OCI-LY1 (cell line): ENCODE data around the gene AKR7A3.
"Not testable (repeated sequence)": the region's sequence is repeated elsewhere in the genome, so short reads cannot be mapped to it uniquely, and the experiment has no call there.

Experiments used
- H2AFZ ChIP-seq: fragments of 200-600 bp; sonication (generic), shearing (Covaris generic); 2 replicates; pipeline ENCODE4 v1.6.0; 2014; ENCODE audit warnings: antibody characterized with exemption, mild to moderate bottlenecking, low read length
- H3F3A ChIP-seq: fragments of 200-600 bp; sonication (generic), shearing (Covaris generic); 2 replicates; pipeline ENCODE4 v1.6.0; 2014; ENCODE audit warnings: mild to moderate bottlenecking, antibody characterized with exemption, low read length, moderate library complexity; ENCODE audit not compliant: insufficient read depth
- H3K27ac ChIP-seq: fragments of 200-600 bp; sonication (generic); 2 replicates; pipeline ENCODE4 v1.5.1; 2014; ENCODE audit warnings: low read length, mixed run types, mild to moderate bottlenecking, low read depth; ENCODE audit not compliant: poor library complexity, severe bottlenecking
- H3K27me3 ChIP-seq: fragments of 200-600 bp; sonication (generic); 2 replicates; pipeline ENCODE4 v1.6.0; 2014; ENCODE audit warnings: antibody characterized with exemption, mild to moderate bottlenecking, low read length, moderate library complexity; ENCODE audit not compliant: insufficient read depth
- H3K36me3 ChIP-seq: fragments of 200-600 bp; sonication (generic); 2 replicates; pipeline ENCODE4 v1.6.1; 2014; ENCODE audit warnings: mild to moderate bottlenecking, antibody characterized with exemption, low read length, moderate library complexity, mixed read lengths; ENCODE audit not compliant: insufficient read depth
- H3K4me1 ChIP-seq: fragments of 200-600 bp; sonication (generic); 2 replicates; pipeline ENCODE4 v1.5.1; 2014; ENCODE audit warnings: mild to moderate bottlenecking, low read length, moderate library complexity; ENCODE audit not compliant: insufficient read depth, severe bottlenecking
- H3K4me2 ChIP-seq: fragments of 200-600 bp; sonication (generic), shearing (Covaris generic); 2 replicates; pipeline ENCODE4 v1.6.1; 2014; ENCODE audit warnings: low read length
- H3K4me3 ChIP-seq: fragments of 200-600 bp; sonication (generic); 2 replicates; pipeline ENCODE4 v1.5.1; 2014; ENCODE audit warnings: low read length, low read depth, mild to moderate bottlenecking, mixed read lengths; ENCODE audit not compliant: poor library complexity, severe bottlenecking
- H3K79me2 ChIP-seq: fragments of 200-600 bp; shearing (Covaris generic); 2 replicates; pipeline ENCODE4 v1.6.1; 2016; ENCODE audit warnings: mixed run types, low read length, mixed read lengths; ENCODE audit not compliant: insufficient read depth
- H3K9ac ChIP-seq: fragments of 200-600 bp; sonication (generic), shearing (Covaris generic); 2 replicates; pipeline ENCODE4 v1.6.1; 2014; ENCODE audit warnings: mild to moderate bottlenecking, low read length, mixed read lengths
- H3K9me2 ChIP-seq: fragments of 200-600 bp; sonication (generic), shearing (Covaris generic); 2 replicates; pipeline ENCODE4 v1.6.1; 2014; ENCODE audit warnings: low read depth, mild to moderate bottlenecking, low read length, mixed read lengths
- H3K9me3 ChIP-seq: fragments of 200-600 bp; shearing (Covaris generic); 2 replicates; pipeline ENCODE4 v1.6.1; 2014; ENCODE audit warnings: low read length, mixed read lengths
- H4K20me1 ChIP-seq: fragments of 200-600 bp; sonication (generic), shearing (Covaris generic); 2 replicates; pipeline ENCODE4 v1.6.0; 2016; ENCODE audit warnings: mild to moderate bottlenecking, low read length; ENCODE audit not compliant: insufficient read depth
- CTCF ChIP-seq: fragments of 200-600 bp; sonication (generic), shearing (Covaris generic); IDR thresholded peaks from 2 replicates; pipeline ENCODE4 v1.5.1; 2017; ENCODE audit warnings: mild to moderate bottlenecking, antibody characterized with exemption, low read length, moderate library complexity, mixed read lengths
- EZH2 ChIP-seq: fragments of 200-600 bp; sonication (generic), shearing (Covaris generic); IDR thresholded peaks from 2 replicates; pipeline ENCODE4 v1.8.0; 2017; ENCODE audit warnings: borderline replicate concordance, mixed run types, mild to moderate bottlenecking, antibody characterized with exemption, low read length, moderate library complexity, mixed read lengths

AKR7A3 gene

DNA sequence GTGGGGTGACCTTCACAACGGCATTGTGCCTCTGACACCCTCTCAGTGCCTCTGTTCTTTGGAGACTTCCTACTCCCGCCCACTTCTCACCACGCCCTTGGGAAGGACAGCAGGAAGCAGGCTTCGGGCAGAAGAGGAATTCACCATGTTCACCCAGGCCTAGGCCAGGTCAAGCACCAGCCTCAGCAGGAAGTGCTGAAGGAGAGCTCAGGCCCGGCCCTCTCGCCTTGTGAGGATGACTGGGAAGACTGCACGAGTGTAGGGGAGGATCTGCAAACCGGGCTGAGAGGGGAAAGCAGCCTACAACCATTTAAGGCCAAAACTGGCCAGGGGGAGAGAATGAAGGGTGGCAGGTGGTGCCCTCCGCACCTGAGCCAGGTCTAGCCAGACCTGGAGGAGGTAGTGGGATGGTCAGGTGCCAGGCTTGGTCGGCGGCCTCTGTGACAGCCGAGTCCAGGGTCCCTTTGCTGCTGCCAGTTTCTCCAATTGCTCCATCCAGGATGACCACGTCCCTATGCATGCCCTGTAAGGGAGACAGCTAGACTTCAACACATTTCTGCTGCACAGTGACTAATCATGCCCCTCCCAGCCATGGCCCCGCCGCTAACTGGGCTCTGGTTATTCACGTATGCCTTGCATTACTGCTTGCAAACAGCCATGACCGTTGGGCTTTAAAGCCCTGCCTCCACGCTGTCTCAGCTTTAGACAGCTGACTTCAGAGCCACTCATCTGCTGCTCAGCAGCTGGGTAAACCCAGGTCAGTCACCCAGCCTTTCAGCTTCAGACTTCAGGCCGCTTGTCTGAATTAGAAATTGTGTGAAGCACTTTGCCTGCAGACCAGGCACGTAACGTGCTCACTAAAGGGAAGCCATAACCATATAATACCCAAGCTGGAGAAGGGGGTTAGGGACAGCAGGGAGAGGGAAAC lies 28.1 kb downstream of the AKR7A3 start:
- Histone ChIP-seq H3K9me2 (no peaks in the 10 kb centered on the region), H3K27me3 (no peaks in the 10 kb centered on the region), H3K9me3 (no peaks in the 10 kb centered on the region), H3F3A (no peaks in the 10 kb centered on the region), H2AFZ (no peak overlapping the region), H3K4me2 (no peak overlapping the region), H3K4me3 (no peak overlapping the region), H3K27ac (no peak overlapping the region), H3K9ac (no peak overlapping the region), H3K4me1 (no peaks in the 10 kb centered on the region), H3K79me2 (no peaks in the 10 kb centered on the region), H3K36me3 (peaks cover 54% of the 10 kb centered on the region), H4K20me1 (no peaks in the 10 kb centered on the region)
- TF ChIP-seq CTCF (no peak), EZH2 (no peak)

- Histone ChIP-seq H3K9ac (no peak overlapping the region), H3K4me2 (no peak overlapping the region), H3K4me3 (no peak overlapping the region), H4K20me1 (no peaks in the 10 kb centered on the region), H3F3A (no peaks in the 10 kb centered on the region), H3K27ac (no peak overlapping the region), H3K4me1 (peaks cover 8% of the 10 kb centered on the region), H2AFZ (no peak overlapping the region), H3K9me3 (no peaks in the 10 kb centered on the region), H3K36me3 (peaks cover 72% of the 10 kb centered on the region), H3K79me2 (peaks cover 19% of the 10 kb centered on the region), H3K9me2 (no peaks in the 10 kb centered on the region), H3K27me3 (no peaks in the 10 kb centered on the region)
- TF ChIP-seq EZH2 (no peak), CTCF (no peak)
Observed at GRCh38 chr1:19258353-19258752, 30.2 kb downstream of the AKR7A3 start.

GRCh38 chr1:19257178-19257914 lies 31.2 kb downstream of the AKR7A3 start:
- Histone ChIP-seq H3K9me2 (no peaks in the 10 kb centered on the region), H3K4me1 (peaks cover 17% of the 10 kb centered on the region), H3K36me3 (peaks cover 72% of the 10 kb centered on the region), H3K9me3 (no peaks in the 10 kb centered on the region), H3F3A (no peaks in the 10 kb centered on the region), H3K27ac (no peak overlapping the region), H4K20me1 (no peaks in the 10 kb centered on the region), H3K4me2 (no peak overlapping the region), H3K79me2 (peaks cover 29% of the 10 kb centered on the region), H3K4me3 (no peak overlapping the region), H2AFZ (no peak overlapping the region), H3K9ac (no peak overlapping the region), H3K27me3 (no peaks in the 10 kb centered on the region)
- TF ChIP-seq CTCF, result no peak
- no peak for TF ChIP-seq EZH2

GRCh38 chr1:19256301-19256700 lies 32.3 kb downstream of the AKR7A3 start:
- not testable (repeated sequence) for H3K4me2 ChIP-seq, H3K9me3 ChIP-seq, H3K9me2 ChIP-seq, H3K4me3 ChIP-seq, H2AFZ ChIP-seq, H4K20me1 ChIP-seq, H3K9ac ChIP-seq, H3F3A ChIP-seq, H3K27me3 ChIP-seq, H3K27ac ChIP-seq
- H3K4me1 ChIP-seq, result peaks cover 17% of the 10 kb centered on the region
- H3K79me2 ChIP-seq, result peaks cover 37% of the 10 kb centered on the region
- H3K36me3 ChIP-seq, result peaks cover 72% of the 10 kb centered on the region
